ENCODE measurements around the gene MYBPH.

The MYBPH gene

GRCh38 chr1:203136409-203137042 is 39.1 kb downstream of the MYBPH start:
- peak; percentile 47; the same call in 1 of the 3 replicates for ATAC-seq (ENCODE audit: insufficient read depth, low read depth)
- H3K79me2 ChIP-seq (ENCODE audit: insufficient read depth, low read length), result no peaks in the 10 kb centered on the region
- no peak overlapping the region for H3K4me3 ChIP-seq (ENCODE audit: low read depth in 1 of 2, low read length in 2 of 2)
- H4K20me1 ChIP-seq (ENCODE audit: insufficient read depth, low read length), result no peaks in the 10 kb centered on the region; the same call in 1 of the 2 replicates
- H3K4me2 ChIP-seq (ENCODE audit: insufficient read depth, low read length), result no peak overlapping the region
- no peaks in the 10 kb centered on the region for H3K9me3 ChIP-seq (ENCODE audit: insufficient read depth, low read length, severe bottlenecking)
- H3K9ac ChIP-seq (ENCODE audit: low read depth, low read length), result no peak overlapping the region
- DNase-seq, result no peak
- H3K27me3 ChIP-seq (ENCODE audit: insufficient read depth, low read length, poor library complexity), result peaks cover 51% of the 10 kb centered on the region
- no peaks in the 10 kb centered on the region for H3K4me1 ChIP-seq (ENCODE audit: insufficient read depth, low read length)
- H3K27ac ChIP-seq (ENCODE audit: low read length), result no peak overlapping the region
- H3K36me3 ChIP-seq (ENCODE audit: insufficient read depth, low read length), result no peaks in the 10 kb centered on the region
- H2AFZ ChIP-seq (ENCODE audit: low read depth, low read length), result no peak overlapping the region
- TF ChIP-seq CTCF (IDR thresholded peaks at IDR 0.05; ENCODE audit: borderline replicate concordance, extremely low read depth, low read length, poor library complexity, severe bottlenecking), result peak; percentile 17
- no peak for TF ChIP-seq EZH2 (IDR thresholded peaks at IDR 0.05; ENCODE audit: borderline replicate concordance, low read depth, low read length, severe bottlenecking)

GRCh38 chr1:203135636-203136305 is 39.9 kb downstream of the MYBPH start:
- Histone ChIP-seq H3K27ac (ENCODE audit: low read length) (no peak overlapping the region), H2AFZ (ENCODE audit: low read depth, low read length) (no peak overlapping the region)

GRCh38 chr1:203133970-203134725 is 41.5 kb downstream of the MYBPH start:
- no peak for TF ChIP-seq CTCF (IDR thresholded peaks at IDR 0.05; ENCODE audit: borderline replicate concordance, extremely low read depth, low read length, poor library complexity, severe bottlenecking)
- TF ChIP-seq EZH2 (IDR thresholded peaks at IDR 0.05; ENCODE audit: borderline replicate concordance, low read depth, low read length, severe bottlenecking), result no peak
- Histone ChIP-seq H3K79me2 (ENCODE audit: insufficient read depth, low read length) (no peaks in the 10 kb centered on the region), H3K4me3 (ENCODE audit: low read depth in 1 of 2, low read length in 2 of 2) (no peak overlapping the region), H3K27ac (ENCODE audit: low read length) (no peak overlapping the region), H3K36me3 (ENCODE audit: insufficient read depth, low read length) (no peaks in the 10 kb centered on the region), H3K4me1 (ENCODE audit: insufficient read depth, low read length) (no peaks in the 10 kb centered on the region), H2AFZ (ENCODE audit: low read depth, low read length) (no peak overlapping the region), H3K9ac (ENCODE audit: low read depth, low read length) (no peak overlapping the region), H4K20me1 (ENCODE audit: insufficient read depth, low read length) (peaks cover 3% of the 10 kb centered on the region; the same call in 1 of the 2 replicates), H3K9me3 (ENCODE audit: insufficient read depth, low read length, severe bottlenecking) (no peaks in the 10 kb centered on the region), H3K4me2 (ENCODE audit: insufficient read depth, low read length) (no peak overlapping the region), H3K27me3 (ENCODE audit: insufficient read depth, low read length, poor library complexity) (peaks cover 36% of the 10 kb centered on the region)
- no peak for DNase-seq
- ATAC-seq (ENCODE audit: insufficient read depth, low read depth), result no peak

More at GRCh38 chr1:203135636-203136305, 39.9 kb downstream of the MYBPH start:
- Histone ChIP-seq H3K27me3 (ENCODE audit: insufficient read depth, low read length, poor library complexity) (peaks cover 50% of the 10 kb centered on the region), H3K4me3 (ENCODE audit: low read depth in 1 of 2, low read length in 2 of 2) (no peak overlapping the region), H3K9ac (ENCODE audit: low read depth, low read length) (no peak overlapping the region), H3K36me3 (ENCODE audit: insufficient read depth, low read length) (no peaks in the 10 kb centered on the region), H3K4me2 (ENCODE audit: insufficient read depth, low read length) (no peak overlapping the region), H3K9me3 (ENCODE audit: insufficient read depth, low read length, severe bottlenecking) (no peaks in the 10 kb centered on the region), H4K20me1 (ENCODE audit: insufficient read depth, low read length) (no peaks in the 10 kb centered on the region; the same call in 1 of the 2 replicates), H3K79me2 (ENCODE audit: insufficient read depth, low read length) (no peaks in the 10 kb centered on the region), H3K4me1 (ENCODE audit: insufficient read depth, low read length) (no peaks in the 10 kb centered on the region)
- TF ChIP-seq EZH2 (IDR thresholded peaks at IDR 0.05; ENCODE audit: borderline replicate concordance, low read depth, low read length, severe bottlenecking) (no peak), CTCF (IDR thresholded peaks at IDR 0.05; ENCODE audit: borderline replicate concordance, extremely low read depth, low read length, poor library complexity, severe bottlenecking) (no peak)
- ATAC-seq (ENCODE audit: insufficient read depth, low read depth) (no peak), DNase-seq (no peak)

Data from DND-41 (cell line).